Measurements from ENCODE around the gene PRKD2. TPM values are rescaled to one million over a fixed set of nuclear protein-coding genes. Genes with fewer than 3 reads are reported as not detected.

Gene PRKD2
- total RNA-seq, 3 donors from 2014 or later: 52.5 to 70.5 (median 62.9) TPM

DNA sequence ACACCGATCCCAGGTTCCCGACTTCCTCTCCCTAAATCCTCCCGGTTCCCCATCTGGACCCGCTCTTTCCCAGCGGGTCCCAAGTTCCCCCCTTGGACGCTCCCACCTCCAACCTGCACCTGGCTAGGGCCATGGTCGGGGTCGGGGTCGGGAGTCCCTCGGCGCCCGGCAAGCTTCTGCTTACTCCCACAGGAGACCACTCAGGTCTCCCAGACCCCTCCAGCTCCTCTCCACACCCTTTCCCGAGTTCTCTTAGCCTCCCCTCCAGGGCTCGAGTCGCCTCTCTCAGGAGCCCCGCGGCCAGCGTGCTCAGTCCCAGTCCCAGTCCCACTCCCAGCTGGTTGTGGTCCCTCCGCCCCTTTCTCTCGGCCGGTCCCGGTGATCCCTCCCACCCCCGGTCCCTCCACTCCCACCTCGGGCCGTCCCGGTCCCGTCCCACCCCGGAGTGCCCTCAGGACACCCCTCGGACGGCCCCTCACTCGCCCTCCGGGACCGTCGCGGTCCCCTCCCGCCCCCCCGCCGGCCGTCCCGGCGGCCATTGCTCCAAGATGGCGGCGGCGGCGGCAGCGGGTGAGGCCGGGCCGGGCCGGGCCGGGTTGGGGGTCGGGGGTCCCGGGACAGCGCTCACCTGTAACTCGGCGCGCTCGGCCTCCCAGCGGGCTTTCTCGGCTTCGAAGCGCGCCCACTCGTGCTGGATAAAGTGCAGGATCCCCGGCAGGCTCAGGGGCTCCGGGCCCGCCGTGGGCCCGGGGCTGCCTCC lies 28.8 kb upstream of the PRKD2 start, which contains the start of gene FKRP:
FKRP (plus strand) TSS at position 537 of the 760 bp plus-strand sequence. CDS start 9,394 bp downstream, outside the sequence.
- DNase-seq (peak in 2 of 3 donors; percentile 42 to 65), ATAC-seq (peak; percentile 59)

DNA sequence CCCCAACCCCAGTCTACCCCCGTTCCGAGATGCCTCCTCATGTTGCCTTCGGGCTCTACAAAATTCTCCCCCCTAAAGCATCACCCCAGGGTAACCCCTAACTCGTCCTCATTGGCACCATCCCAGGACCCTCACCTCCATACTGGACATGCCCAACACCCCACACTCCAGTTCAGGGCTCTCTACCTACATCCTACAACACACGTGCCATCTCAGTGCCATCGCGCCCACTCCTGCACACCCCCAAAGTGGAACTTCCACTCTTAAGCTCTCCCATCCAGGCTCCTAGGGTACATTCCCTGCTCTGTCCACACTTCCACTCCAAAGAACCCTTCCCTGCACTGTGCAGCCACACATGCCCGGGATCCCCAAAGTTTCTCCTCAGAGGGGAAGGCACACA lies 28.1 kb upstream of the PRKD2 start:
- Histone ChIP-seq H3K36me3 (ENCODE audit: low read depth) (no peaks in the 10 kb centered on the region), H3K9me3 (no peaks in the 10 kb centered on the region), H3K4me3 (peak overlapping the region; percentile 100), H3K4me1 (ENCODE audit: low read depth) (peaks cover 19% of the 10 kb centered on the region)
- DNase-seq (no peak), ATAC-seq (peak; percentile 20)
- intact Hi-C loops (cut with DNase I, micrococcal nuclease): no loop called here
- TF ChIP-seq, protein P1, sequence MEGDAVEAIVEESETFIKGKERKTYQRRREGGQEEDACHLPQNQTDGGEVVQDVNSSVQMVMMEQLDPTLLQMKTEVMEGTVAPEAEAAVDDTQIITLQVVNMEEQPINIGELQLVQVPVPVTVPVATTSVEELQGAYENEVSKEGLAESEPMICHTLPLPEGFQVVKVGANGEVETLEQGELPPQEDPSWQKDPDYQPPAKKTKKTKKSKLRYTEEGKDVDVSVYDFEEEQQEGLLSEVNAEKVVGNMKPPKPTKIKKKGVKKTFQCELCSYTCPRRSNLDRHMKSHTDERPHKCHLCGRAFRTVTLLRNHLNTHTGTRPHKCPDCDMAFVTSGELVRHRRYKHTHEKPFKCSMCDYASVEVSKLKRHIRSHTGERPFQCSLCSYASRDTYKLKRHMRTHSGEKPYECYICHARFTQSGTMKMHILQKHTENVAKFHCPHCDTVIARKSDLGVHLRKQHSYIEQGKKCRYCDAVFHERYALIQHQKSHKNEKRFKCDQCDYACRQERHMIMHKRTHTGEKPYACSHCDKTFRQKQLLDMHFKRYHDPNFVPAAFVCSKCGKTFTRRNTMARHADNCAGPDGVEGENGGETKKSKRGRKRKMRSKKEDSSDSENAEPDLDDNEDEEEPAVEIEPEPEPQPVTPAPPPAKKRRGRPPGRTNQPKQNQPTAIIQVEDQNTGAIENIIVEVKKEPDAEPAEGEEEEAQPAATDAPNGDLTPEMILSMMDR (IDR thresholded peaks at IDR 0.05): no peak

More for the DNA sequence above, 28.8 kb upstream of the PRKD2 start, which contains the start of gene FKRP:
- intact Hi-C loops (cut with DNase I, micrococcal nuclease): no loop called here
- peaks cover 19% of the 10 kb centered on the region for H3K4me1 ChIP-seq (ENCODE audit: low read depth)
- no peaks in the 10 kb centered on the region for H3K36me3 ChIP-seq (ENCODE audit: low read depth)
- TF ChIP-seq, protein P1 (IDR thresholded peaks at IDR 0.05): no peak
- H3K9me3 ChIP-seq: no peaks in the 10 kb centered on the region
- peak within 1 kb of the TSS; percentile 100 for H3K4me3 ChIP-seq

DNA sequence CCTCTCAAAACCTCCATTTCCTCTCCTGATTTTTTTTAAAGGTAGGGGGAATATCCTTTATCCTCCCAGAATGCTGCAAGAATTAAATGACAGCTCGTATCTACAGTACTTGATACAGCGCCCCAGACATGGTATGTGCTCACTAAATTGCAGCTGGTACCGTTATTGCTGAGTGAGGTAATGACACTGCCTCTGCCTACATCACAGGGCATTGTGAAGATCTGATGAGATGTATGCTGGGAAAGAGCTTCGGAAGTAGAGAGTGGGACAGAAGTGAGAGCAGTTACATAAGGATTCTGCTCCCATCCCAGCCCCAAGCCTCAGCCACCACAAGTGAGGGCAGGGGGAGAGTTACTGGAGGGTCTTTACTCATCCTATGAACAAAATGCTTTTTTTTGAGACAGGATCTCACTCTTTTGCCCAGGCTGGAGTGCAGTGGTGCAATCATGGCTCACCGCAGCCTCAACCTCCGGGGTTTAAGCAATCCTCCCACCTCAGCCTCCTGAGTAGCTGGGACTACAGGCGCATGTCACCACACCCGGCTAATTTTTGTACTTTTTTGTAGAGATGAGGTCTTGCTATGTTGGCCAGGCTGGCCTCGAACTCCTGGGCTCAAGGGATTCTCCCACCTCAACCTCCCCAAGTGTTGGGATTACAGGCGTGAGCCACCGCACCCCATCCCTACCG lies 27.2 kb upstream of the PRKD2 start:
- no peak overlapping the region for H3K4me3 ChIP-seq
- no peak for DNase-seq
- H3K36me3 ChIP-seq (ENCODE audit: low read depth): no peaks in the 10 kb centered on the region
- no peaks in the 10 kb centered on the region for H3K9me3 ChIP-seq
- TF ChIP-seq, protein P1 (IDR thresholded peaks at IDR 0.05): no peak
- intact Hi-C loops (cut with DNase I, micrococcal nuclease): no loop called here
- peaks cover 19% of the 10 kb centered on the region for H3K4me1 ChIP-seq (ENCODE audit: low read depth)
- ATAC-seq: no peak

DNA sequence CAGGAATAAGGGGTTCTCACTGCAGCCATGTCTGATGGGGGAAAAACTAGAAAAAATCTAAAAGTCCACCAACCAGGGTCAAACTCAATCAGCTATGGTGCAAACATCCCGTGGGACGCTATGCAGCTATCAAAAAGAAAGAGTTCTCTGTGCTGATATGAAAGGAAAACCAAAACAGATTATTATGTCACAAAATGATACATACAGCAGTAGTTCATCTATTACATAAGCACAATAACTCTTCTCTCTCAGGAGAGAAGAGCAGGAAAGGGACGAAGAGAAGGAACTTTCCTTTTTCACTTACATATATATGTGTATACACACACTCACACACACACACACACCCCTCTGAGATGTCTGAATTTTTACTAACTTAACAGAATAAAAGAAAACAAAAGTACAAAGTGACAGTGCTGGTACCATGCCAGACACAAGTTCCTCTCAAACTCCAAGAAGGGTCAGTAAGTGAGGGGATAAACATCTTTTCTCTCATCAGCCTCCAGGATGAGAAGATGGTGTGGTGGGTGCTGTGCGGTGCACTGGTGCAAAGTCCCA lies 26.1 kb upstream of the PRKD2 start:
- H3K4me1 ChIP-seq (ENCODE audit: low read depth): peaks cover 19% of the 10 kb centered on the region
- no peak for ATAC-seq
- intact Hi-C loops (cut with DNase I, micrococcal nuclease): no loop called here
- no peaks in the 10 kb centered on the region for H3K36me3 ChIP-seq (ENCODE audit: low read depth)
- DNase-seq: no peak
- H3K9me3 ChIP-seq: no peaks in the 10 kb centered on the region
- TF ChIP-seq, protein P1 (IDR thresholded peaks at IDR 0.05): no peak
- H3K4me3 ChIP-seq: no peak overlapping the region

DNA sequence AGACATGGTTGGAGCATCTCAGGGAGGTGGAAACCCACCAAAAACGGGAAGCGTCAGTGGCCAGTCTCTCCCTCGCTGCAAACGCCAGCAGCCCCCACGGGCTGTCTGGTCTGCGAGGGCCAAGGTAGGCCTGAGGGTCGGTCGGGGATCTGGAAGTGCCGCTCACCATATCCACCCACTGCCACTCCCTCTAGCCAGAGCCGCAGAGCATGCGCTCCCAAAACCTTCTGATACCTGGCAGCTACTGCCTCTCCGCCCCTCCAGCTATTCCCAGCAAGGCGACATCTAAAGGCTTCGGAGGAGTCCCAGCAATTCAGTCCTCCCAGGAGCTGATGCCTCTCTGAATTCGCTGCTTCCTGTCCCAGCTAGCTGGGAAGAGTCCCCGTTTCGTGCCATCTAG lies 24.5 kb upstream of the PRKD2 start:
- DNase-seq (no peak), ATAC-seq (no peak)
- Histone ChIP-seq H3K36me3 (ENCODE audit: low read depth) (no peaks in the 10 kb centered on the region), H3K4me3 (no peak overlapping the region), H3K4me1 (ENCODE audit: low read depth) (peaks cover 14% of the 10 kb centered on the region), H3K9me3 (no peaks in the 10 kb centered on the region)
- TF ChIP-seq, protein P1 (IDR thresholded peaks at IDR 0.05): no peak
- intact Hi-C loops (cut with DNase I, micrococcal nuclease): no loop called here

Data from mucosa of descending colon (tissue), 3 donors.